ENCODE measurements around the gene ROCK2. TPM values are rescaled to one million over a fixed set of nuclear protein-coding genes. Genes with fewer than 3 reads are reported as not detected.

The ROCK2 gene
- total and polyA plus RNA-seq, 4 donors = 5.3 to 31.0 (median 12.2) TPM

- H3K9ac ChIP-seq (ENCODE audit: low read depth in 1 of 2, low read length in 2 of 2) = no peak overlapping the region
- DNase-seq (ENCODE audit: low spot score) = peak; percentile 99
- TF ChIP-seq YY1 (IDR thresholded peaks at IDR 0.05) = no peak
- TF ChIP-seq NR2F2 (IDR thresholded peaks at IDR 0.05) = no peak
- no peak for TF ChIP-seq RXRA (IDR thresholded peaks at IDR 0.05)
- TF ChIP-seq, protein P1, sequence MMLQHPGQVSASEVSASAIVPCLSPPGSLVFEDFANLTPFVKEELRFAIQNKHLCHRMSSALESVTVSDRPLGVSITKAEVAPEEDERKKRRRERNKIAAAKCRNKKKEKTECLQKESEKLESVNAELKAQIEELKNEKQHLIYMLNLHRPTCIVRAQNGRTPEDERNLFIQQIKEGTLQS (IDR thresholded peaks at IDR 0.05) = no peak
- TF ChIP-seq HNF4A (conservative IDR thresholded peaks at IDR 0.05) = peak in 1 of 2 donors; percentile 23
- no peak for TF ChIP-seq EGR1 (IDR thresholded peaks at IDR 0.05; ENCODE audit: low read depth in 2 of 2)
- TF ChIP-seq JUND (IDR thresholded peaks at IDR 0.05) = no peak
- TF ChIP-seq HNF4G (IDR thresholded peaks at IDR 0.05) = no peak
- peak; percentile 71 for TF ChIP-seq TAF1 (conservative IDR thresholded peaks at IDR 0.05)
- TF ChIP-seq SP1 (IDR thresholded peaks at IDR 0.05) = peak; percentile 37
- TF ChIP-seq, protein P2, sequence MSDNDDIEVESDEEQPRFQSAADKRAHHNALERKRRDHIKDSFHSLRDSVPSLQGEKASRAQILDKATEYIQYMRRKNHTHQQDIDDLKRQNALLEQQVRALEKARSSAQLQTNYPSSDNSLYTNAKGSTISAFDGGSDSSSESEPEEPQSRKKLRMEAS (IDR thresholded peaks at IDR 0.05) = peak; percentile 45
- no peak for TF ChIP-seq FOXA2 (IDR thresholded peaks at IDR 0.05)
- no peak for TF ChIP-seq GABPA (IDR thresholded peaks at IDR 0.05 in 1 of 2, conservative IDR thresholded peaks at IDR 0.05 in 1 of 2)
- no peak for TF ChIP-seq ZBTB33 (IDR thresholded peaks at IDR 0.05)
- TF ChIP-seq REST (IDR thresholded peaks at IDR 0.05) = no peak
- no peak for TF ChIP-seq RAD21 (IDR thresholded peaks at IDR 0.05)
- TF ChIP-seq, protein P3, sequence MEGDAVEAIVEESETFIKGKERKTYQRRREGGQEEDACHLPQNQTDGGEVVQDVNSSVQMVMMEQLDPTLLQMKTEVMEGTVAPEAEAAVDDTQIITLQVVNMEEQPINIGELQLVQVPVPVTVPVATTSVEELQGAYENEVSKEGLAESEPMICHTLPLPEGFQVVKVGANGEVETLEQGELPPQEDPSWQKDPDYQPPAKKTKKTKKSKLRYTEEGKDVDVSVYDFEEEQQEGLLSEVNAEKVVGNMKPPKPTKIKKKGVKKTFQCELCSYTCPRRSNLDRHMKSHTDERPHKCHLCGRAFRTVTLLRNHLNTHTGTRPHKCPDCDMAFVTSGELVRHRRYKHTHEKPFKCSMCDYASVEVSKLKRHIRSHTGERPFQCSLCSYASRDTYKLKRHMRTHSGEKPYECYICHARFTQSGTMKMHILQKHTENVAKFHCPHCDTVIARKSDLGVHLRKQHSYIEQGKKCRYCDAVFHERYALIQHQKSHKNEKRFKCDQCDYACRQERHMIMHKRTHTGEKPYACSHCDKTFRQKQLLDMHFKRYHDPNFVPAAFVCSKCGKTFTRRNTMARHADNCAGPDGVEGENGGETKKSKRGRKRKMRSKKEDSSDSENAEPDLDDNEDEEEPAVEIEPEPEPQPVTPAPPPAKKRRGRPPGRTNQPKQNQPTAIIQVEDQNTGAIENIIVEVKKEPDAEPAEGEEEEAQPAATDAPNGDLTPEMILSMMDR (IDR thresholded peaks at IDR 0.05; ENCODE audit: low read depth, low read length, missing input control) = no peak
- TF ChIP-seq FOXA1 (IDR thresholded peaks at IDR 0.05) = no peak
- H3K36me3 ChIP-seq (ENCODE audit: control insufficient read depth in 4 of 4, insufficient read depth in 3 of 4, low read depth in 1 of 4, low read length in 3 of 4) = no peaks in the 10 kb centered on the region
- H3K27me3 ChIP-seq (ENCODE audit: control insufficient read depth in 4 of 4, insufficient read depth in 4 of 4, low read length in 3 of 4) = no peaks in the 10 kb centered on the region
- peak overlapping the region; percentile 53 to 72 for H3K27ac ChIP-seq (ENCODE audit: low read depth in 1 of 2, low read length in 2 of 2)
- WGBS = 2% methylated on average over 46 of the region's 49 CpGs
- peaks cover 0 to 15% (median 12%) of the 10 kb centered on the region in 4 donors for H3K4me1 ChIP-seq (ENCODE audit: control insufficient read depth in 4 of 4, insufficient read depth in 4 of 4, low read length in 3 of 4)
- peak overlapping the region; percentile 45 to 79 (median 68) for H3K4me3 ChIP-seq (ENCODE audit: low read depth in 1 of 3, low read length in 3 of 3)
- no peaks in the 10 kb centered on the region for H3K9me3 ChIP-seq (ENCODE audit: control insufficient read depth in 4 of 4, low read length in 3 of 4)
Measured at GRCh38 chr2:11154923-11155380, 189.5 kb downstream of the ROCK2 start.
